Glutamatergic neuron (in vitro differentiated cells): ENCODE measurements around the gene THAP2. TPM values are rescaled to one million over a fixed set of nuclear protein-coding genes. Genes with fewer than 3 reads are reported as not detected.

Experiments
- DNase-seq: peaks from one replicate; pipeline ENCODE4 v3.0.0; 2022
- H3K27ac Mint-ChIP-seq: one replicate; pipeline ENCODE4 v1.8.0; 2020; ENCODE audit warnings: mild to moderate bottlenecking, mixed read lengths, inconsistent platforms; ENCODE audit not compliant: unreplicated experiment
- H3K27me3 Mint-ChIP-seq: one replicate; pipeline ENCODE4 v1.8.0; 2020; ENCODE audit warnings: mild to moderate bottlenecking, moderate library complexity, mixed read lengths, inconsistent platforms; ENCODE audit not compliant: unreplicated experiment
- H3K36me3 Mint-ChIP-seq: one replicate; pipeline ENCODE4 v1.8.0; 2020; ENCODE audit warnings: mild to moderate bottlenecking, mixed read lengths, inconsistent platforms; ENCODE audit not compliant: unreplicated experiment
- H3K4me1 Mint-ChIP-seq: one replicate; pipeline ENCODE4 v1.8.0; 2020; ENCODE audit warnings: mild to moderate bottlenecking, low read depth, mixed read lengths, inconsistent platforms; ENCODE audit not compliant: unreplicated experiment
- H3K4me3 Mint-ChIP-seq: one replicate; pipeline ENCODE4 v1.8.0; 2020; ENCODE audit warnings: mild to moderate bottlenecking, mixed read lengths, inconsistent platforms; ENCODE audit not compliant: unreplicated experiment
- H3K9me3 Mint-ChIP-seq: one replicate; pipeline ENCODE4 v1.8.0; 2020; ENCODE audit warnings: mild to moderate bottlenecking, moderate library complexity, mixed read lengths, inconsistent platforms; ENCODE audit not compliant: unreplicated experiment
- total RNA-seq: library from RNA; stranded (reverse); fragmentation: NEBNext Ultra II Directional; extraction: Animal tissue kit (Norgen Biotek cat#: 25700); gene quantifications from one replicate; pipeline ENCODE4 v1.2.1, GENCODE V29; 2021; ENCODE audit not compliant: unreplicated experiment
- TF ChIP-seq, protein P1 (sequence below): fragments of 200-600 bp; sonication (generic); IDR thresholded peaks from one replicate; pipeline ENCODE4 v1.5.0; 2021; ENCODE audit not compliant: partially characterized antibody, unreplicated experiment

The THAP2 gene
- total RNA-seq, 1 donor from 2014 or later, result 7.9 TPM

DNA sequence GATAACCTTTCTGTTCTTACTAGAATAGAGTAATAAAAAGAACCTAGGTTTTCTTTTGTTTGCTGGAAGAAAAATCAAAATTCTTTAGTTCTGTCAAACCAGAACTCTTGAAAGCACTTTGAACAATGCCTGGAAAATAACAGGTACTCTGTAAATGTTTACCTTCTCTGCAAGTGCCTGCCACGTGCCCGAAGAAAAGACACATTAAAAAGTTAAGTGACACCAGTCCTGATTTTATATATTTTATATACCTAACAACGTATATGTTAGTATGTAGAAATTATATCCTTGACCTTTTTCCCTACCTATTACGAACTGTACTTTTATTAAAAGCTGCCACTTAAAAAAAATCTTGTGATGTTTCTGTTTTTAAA lies 976 bp downstream of the THAP2 start:
- Mint-ChIP-seq H3K27me3 (peaks cover 16% of the 10 kb centered on the region), H3K4me3 (peak overlapping the region; percentile 93), H3K4me1 (peaks cover 14% of the 10 kb centered on the region), H3K9me3 (peaks cover 14% of the 10 kb centered on the region), H3K27ac (peak overlapping the region; percentile 99), H3K36me3 (no peaks in the 10 kb centered on the region)
- no peak for DNase-seq
- TF ChIP-seq, protein P1, sequence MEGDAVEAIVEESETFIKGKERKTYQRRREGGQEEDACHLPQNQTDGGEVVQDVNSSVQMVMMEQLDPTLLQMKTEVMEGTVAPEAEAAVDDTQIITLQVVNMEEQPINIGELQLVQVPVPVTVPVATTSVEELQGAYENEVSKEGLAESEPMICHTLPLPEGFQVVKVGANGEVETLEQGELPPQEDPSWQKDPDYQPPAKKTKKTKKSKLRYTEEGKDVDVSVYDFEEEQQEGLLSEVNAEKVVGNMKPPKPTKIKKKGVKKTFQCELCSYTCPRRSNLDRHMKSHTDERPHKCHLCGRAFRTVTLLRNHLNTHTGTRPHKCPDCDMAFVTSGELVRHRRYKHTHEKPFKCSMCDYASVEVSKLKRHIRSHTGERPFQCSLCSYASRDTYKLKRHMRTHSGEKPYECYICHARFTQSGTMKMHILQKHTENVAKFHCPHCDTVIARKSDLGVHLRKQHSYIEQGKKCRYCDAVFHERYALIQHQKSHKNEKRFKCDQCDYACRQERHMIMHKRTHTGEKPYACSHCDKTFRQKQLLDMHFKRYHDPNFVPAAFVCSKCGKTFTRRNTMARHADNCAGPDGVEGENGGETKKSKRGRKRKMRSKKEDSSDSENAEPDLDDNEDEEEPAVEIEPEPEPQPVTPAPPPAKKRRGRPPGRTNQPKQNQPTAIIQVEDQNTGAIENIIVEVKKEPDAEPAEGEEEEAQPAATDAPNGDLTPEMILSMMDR, result no peak

DNA sequence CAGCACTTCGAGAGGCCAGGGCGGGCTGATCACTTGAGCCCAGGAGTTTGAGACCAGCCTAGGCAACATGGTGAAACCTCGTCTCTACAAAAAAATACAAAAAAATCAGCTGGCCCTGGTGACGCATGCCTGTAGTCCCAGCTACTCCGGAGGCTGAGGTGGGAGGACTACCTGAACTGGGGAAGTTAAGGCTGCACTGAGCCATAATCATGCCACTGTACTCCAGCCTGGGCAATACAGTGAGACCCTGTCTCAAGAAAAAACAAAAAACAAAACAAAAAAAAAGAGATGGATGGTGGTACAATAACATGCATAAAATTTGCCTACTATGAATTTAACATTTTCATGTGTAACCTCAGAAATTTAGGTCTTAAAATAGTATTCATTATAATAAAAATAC lies 2.2 kb downstream of the THAP2 start:
- Mint-ChIP-seq H3K9me3 (peaks cover 14% of the 10 kb centered on the region), H3K4me1 (peaks cover 14% of the 10 kb centered on the region), H3K4me3 (no peak overlapping the region), H3K27ac (no peak overlapping the region), H3K36me3 (no peaks in the 10 kb centered on the region), H3K27me3 (peaks cover 16% of the 10 kb centered on the region)
- TF ChIP-seq, protein P1, result no peak
- DNase-seq, result no peak

DNA sequence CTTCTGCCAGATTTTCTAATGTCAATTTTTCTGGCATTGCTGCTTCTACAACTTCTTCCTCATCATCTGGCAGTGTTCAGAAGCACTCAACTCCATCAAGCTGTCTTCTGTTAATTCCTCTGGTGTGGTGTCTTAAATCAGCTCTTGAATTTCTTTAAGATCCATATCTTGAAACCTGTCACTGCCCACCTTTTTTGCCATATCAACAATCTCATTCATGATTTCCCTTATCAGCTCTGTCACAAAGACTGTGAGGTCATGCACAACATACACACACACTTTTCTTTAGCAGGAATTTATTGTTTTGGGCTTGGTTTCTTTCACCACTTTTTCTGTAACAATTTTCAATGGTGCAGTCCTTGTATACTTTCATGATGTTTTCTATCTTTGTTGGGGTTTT lies 7.2 kb downstream of the THAP2 start:
- H3K27ac Mint-ChIP-seq, result no peak overlapping the region
- no peaks in the 10 kb centered on the region for H3K27me3 Mint-ChIP-seq
- peaks cover 2% of the 10 kb centered on the region for H3K9me3 Mint-ChIP-seq
- TF ChIP-seq, protein P1, result no peak
- H3K4me3 Mint-ChIP-seq, result no peak overlapping the region
- DNase-seq, result no peak
- H3K36me3 Mint-ChIP-seq, result no peaks in the 10 kb centered on the region
- H3K4me1 Mint-ChIP-seq, result peaks cover 6% of the 10 kb centered on the region

DNA sequence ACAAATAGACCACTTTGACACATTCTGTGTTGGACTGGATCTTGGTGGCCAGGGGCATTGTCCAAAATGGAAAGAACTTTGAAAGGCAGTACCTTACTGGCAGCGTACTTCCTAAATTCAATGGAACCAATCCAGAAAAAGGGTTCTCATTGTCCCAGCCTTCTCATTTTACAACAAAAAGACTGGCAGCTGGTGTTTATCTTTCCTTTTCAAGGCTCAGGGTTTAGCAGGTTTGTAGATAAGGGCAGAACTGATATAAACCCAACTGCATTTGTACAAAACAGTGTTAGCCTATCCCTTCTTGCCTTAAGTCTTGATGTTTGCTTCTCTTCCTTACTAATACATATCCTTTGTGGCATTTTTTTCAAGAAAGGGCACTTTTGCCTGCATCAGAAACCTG lies 7.7 kb downstream of the THAP2 start:
- TF ChIP-seq, protein P1, result no peak
- peaks cover 6% of the 10 kb centered on the region for H3K4me1 Mint-ChIP-seq
- H3K36me3 Mint-ChIP-seq, result no peaks in the 10 kb centered on the region
- H3K4me3 Mint-ChIP-seq, result no peak overlapping the region
- H3K9me3 Mint-ChIP-seq, result peaks cover 2% of the 10 kb centered on the region
- DNase-seq, result no peak
- H3K27me3 Mint-ChIP-seq, result no peaks in the 10 kb centered on the region
- peak overlapping the region; percentile 23 for H3K27ac Mint-ChIP-seq

DNA sequence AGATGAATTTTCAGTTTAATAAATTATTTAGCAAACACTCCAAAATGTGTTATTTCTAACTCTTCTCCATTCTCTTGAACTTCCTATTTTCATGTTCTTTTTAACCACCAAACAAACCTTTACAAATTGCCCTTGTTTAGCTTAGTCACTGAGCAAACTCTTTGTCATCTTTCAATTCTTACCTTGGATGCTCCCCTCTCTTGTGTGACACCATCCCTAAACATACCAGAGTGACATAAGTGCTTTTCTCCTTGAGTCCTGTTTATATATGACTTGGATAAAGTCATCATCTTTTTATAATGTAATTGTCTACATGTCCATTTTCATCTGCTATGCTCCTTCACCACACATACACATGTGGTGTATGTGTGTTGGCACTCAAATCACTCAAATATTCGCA lies 18.4 kb downstream of the THAP2 start:
- H3K4me1 Mint-ChIP-seq, result no peaks in the 10 kb centered on the region
- DNase-seq, result no peak
- no peak overlapping the region for H3K4me3 Mint-ChIP-seq
- no peaks in the 10 kb centered on the region for H3K27me3 Mint-ChIP-seq
- no peaks in the 10 kb centered on the region for H3K36me3 Mint-ChIP-seq
- TF ChIP-seq, protein P1, result no peak
- H3K9me3 Mint-ChIP-seq, result no peaks in the 10 kb centered on the region
- no peak overlapping the region for H3K27ac Mint-ChIP-seq
